VCaP (cell line): ENCODE results near the gene NUDT5.
A peak's percentile ranks its signal among the peaks of the same experiment; 100 is the strongest.

ENCODE experiments used
- H3K27ac ChIP-seq: fragments of 450-650 bp; 2 replicates; pipeline ENCODE4 v1.5.1; 2017
- TF ChIP-seq, protein P1 (sequence below): fragments of 450-650 bp; conservative IDR thresholded peaks from 2 replicates; pipeline ENCODE4 v1.5.1; 2017; ENCODE audit warnings: mild to moderate bottlenecking, moderate library complexity

NUDT5 gene

DNA sequence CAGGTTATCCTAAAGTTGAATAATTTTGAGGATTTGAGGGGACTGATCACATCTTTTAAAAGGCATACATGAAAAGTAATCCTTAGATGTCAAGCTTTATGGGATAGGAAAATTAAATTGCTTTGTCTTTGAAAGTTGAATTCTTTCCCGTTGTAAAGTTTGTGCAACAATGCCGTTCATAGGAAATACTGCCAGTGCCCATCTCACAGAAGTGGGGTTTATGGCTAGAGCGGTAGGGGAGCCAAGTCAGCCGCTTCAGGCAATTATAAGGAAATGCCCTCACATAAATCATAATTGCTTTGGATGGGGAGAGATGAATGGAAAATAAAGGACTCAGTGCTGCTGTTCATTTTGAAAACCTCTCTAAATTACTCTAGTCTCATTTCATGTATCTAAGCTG lies 18.4 kb upstream of the NUDT5 start:
- TF ChIP-seq, protein P1, sequence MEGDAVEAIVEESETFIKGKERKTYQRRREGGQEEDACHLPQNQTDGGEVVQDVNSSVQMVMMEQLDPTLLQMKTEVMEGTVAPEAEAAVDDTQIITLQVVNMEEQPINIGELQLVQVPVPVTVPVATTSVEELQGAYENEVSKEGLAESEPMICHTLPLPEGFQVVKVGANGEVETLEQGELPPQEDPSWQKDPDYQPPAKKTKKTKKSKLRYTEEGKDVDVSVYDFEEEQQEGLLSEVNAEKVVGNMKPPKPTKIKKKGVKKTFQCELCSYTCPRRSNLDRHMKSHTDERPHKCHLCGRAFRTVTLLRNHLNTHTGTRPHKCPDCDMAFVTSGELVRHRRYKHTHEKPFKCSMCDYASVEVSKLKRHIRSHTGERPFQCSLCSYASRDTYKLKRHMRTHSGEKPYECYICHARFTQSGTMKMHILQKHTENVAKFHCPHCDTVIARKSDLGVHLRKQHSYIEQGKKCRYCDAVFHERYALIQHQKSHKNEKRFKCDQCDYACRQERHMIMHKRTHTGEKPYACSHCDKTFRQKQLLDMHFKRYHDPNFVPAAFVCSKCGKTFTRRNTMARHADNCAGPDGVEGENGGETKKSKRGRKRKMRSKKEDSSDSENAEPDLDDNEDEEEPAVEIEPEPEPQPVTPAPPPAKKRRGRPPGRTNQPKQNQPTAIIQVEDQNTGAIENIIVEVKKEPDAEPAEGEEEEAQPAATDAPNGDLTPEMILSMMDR, result no peak
- peak overlapping the region; percentile 24; the same call in 1 of the 2 replicates for H3K27ac ChIP-seq

DNA sequence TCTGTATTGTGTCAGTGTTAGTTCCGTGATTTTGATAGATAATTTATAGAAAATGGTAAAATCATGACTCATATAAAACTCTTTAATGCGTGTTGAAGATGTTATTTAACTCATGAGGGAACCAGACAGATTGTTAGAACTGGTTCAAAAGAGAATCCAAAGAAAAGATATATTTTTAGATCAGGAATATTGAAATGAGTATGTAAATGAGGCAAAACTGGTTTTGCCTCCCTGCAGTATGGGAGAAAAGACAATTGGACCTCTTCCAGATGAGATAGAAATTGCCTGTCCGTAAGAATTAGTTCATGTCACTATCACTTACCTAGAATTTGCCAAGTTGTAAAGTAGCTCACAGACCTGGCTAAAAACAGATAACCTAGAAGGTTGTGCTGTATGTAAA lies 17.9 kb upstream of the NUDT5 start:
- TF ChIP-seq, protein P1, result no peak
- peak overlapping the region; percentile 24 for H3K27ac ChIP-seq

DNA sequence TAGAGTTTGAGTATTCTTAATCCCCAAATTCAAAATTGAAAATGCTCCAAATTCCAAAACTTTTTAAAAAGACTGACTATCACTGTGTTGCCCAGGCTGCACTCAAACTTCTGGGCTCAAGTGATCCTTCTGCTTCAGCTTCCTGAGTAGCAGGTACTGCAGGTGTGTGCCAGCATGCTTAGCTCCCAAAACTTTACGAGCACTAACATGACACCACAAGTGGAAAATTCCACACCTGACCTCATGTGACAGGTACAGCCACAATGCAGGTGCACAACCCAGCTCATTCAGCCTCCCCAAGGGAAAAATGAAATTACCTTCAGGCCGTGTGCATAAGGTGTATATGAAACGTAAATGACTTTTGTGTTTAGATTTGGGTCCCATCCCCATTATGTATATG lies 16.8 kb upstream of the NUDT5 start:
- TF ChIP-seq, protein P1, result no peak
- H3K27ac ChIP-seq, result peak overlapping the region; percentile 24

DNA sequence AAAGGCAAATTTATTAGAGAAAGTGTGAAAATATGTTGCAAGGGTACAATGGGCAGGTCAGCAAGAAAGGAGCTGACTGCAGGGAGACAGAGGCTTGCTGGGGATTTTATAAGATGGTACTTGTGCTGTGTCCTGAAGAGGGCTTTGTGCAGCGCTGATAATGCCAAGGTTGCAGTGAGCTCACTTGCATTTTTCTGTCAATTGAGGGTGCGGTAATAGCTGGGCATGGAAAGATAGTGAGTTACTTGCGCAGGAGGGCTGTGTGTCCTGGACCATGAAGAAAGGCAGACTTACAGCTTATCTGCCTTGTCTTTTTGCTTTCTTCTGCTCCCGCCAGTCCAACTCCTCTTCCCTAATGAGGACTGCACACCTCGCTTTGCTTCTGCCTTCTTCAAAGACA lies 12.8 kb upstream of the NUDT5 start:
- H3K27ac ChIP-seq, result no peak overlapping the region
- TF ChIP-seq, protein P1, result no peak

DNA sequence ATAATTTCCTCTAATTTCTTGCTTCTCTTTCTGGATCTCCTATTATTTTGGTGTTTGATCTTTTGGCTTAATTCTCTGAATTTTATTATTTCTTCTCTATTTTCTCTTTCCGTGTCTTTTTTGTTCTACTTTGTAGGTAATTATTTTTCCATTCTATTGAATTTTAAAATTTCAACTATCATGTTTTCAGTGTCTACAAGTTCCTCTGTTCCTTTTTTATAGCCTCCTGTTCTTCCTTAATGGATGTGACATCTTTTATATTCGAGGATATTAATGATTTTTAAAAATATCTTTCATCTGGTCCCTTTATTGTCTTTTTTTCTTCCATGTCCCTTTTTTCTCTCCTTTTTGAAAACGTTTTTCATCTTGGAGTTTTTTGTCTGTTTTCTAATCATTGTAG lies 11.4 kb upstream of the NUDT5 start:
- no peak overlapping the region for H3K27ac ChIP-seq
- TF ChIP-seq, protein P1, result no peak

DNA sequence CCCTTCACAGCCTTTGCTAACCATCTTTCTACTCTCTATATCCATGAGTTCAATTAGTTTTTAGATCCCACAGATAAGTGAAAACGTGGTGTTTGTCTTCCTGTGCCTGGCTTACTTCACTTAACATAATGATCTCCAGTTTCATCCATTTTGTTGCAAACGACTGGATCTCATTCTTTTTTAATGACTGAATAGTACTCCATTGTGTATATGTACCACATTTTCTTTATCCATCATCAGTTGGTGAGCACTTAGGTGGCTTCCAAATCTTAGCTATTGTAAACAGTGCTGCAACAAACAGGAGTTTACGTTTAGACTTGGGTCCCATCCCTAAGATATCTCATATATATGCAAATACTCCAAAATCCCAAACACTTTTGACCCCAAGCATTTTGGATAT lies 9.4 kb upstream of the NUDT5 start:
- H3K27ac ChIP-seq, result no peak overlapping the region
- TF ChIP-seq, protein P1, result no peak

DNA sequence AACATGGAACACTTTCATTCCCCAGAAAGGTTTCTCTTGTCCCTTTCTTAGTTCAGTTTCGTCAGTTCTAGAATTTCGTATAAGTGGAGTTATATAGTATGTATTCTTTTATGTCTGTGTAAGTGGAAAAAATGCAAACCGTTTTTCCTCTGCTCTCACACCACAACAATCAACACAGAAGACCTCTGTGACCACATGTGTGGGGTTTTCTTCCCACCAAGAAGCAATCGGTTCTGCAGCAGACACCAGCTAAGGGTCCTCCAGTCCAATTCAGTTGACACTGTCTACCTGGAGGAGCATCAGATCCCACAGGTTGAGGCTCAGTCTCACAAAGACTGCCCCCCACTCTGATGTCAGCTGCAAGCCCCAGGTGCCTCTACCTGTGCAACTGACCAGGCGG lies 6.5 kb upstream of the NUDT5 start:
- no peak overlapping the region for H3K27ac ChIP-seq
- TF ChIP-seq, protein P1, result no peak

DNA sequence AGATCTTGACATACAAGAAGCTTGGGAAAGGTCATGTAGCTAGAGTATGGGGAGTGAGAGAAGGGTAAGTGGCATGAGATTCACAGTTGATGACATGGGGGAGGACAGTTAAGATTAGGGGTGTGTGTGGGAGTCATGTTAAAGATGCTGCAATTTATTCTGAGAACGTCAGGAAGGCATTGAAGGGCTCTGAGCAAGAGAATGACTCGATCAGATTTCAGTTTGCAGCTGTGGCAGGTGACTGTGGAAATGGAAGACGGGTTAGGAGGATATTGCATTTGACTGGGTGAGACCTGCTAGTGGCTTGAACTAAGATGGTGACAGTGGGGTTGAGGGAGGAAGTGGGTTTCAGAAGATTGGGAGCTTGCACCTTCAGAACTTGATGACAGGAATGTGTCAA lies 5.9 kb upstream of the NUDT5 start:
- H3K27ac ChIP-seq, result no peak overlapping the region

More for the DNA sequence above, 5.9 kb upstream of the NUDT5 start:
- TF ChIP-seq, protein P1, result no peak
